ENCODE measurements around the gene DPEP1.

DNA sequence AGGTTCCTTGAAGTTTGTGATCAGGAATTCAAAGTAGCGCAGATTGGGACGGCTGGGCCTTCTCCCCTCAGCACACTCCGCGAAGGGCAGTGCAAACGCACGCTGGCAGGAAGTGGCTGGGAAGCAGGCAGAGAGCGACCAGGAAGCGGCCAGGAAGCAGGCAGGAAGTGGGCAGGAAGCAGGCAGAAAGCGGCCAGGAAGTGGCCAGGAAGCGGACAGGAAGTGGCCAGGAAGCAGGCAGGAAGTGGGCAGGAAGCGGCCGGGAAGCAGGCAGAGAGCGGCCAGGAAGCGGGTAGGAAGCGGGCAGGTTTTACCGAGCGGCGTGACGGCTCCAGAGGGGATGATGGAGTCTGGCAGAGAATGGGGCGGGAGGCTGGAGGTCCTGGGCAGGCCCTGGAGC lies 3.2 kb downstream of the DPEP1 start:
- TF ChIP-seq POLR2AphosphoS5 (IDR thresholded peaks at IDR 0.05; ENCODE audit: low read depth) (no peak), ZNF114 (CRISPR knock-in tag; IDR thresholded peaks at IDR 0.05) (no peak), EZH2 (IDR thresholded peaks at IDR 0.05; ENCODE audit: low read depth, unreplicated experiment) (no peak), JUNB (IDR thresholded peaks at IDR 0.05; ENCODE audit: unreplicated experiment) (no peak), CREB1 (CRISPR knock-in tag; IDR thresholded peaks at IDR 0.05; ENCODE audit: low read depth) (no peak), EZH2phosphoT487 (IDR thresholded peaks at IDR 0.05; ENCODE audit: unreplicated experiment) (no peak), NANOG (IDR thresholded peaks at IDR 0.05; ENCODE audit: borderline replicate concordance) (no peak), ZNF331 (CRISPR knock-in tag; IDR thresholded peaks at IDR 0.05; ENCODE audit: low read depth) (no peak)
- TF ChIP-seq, protein P1, sequence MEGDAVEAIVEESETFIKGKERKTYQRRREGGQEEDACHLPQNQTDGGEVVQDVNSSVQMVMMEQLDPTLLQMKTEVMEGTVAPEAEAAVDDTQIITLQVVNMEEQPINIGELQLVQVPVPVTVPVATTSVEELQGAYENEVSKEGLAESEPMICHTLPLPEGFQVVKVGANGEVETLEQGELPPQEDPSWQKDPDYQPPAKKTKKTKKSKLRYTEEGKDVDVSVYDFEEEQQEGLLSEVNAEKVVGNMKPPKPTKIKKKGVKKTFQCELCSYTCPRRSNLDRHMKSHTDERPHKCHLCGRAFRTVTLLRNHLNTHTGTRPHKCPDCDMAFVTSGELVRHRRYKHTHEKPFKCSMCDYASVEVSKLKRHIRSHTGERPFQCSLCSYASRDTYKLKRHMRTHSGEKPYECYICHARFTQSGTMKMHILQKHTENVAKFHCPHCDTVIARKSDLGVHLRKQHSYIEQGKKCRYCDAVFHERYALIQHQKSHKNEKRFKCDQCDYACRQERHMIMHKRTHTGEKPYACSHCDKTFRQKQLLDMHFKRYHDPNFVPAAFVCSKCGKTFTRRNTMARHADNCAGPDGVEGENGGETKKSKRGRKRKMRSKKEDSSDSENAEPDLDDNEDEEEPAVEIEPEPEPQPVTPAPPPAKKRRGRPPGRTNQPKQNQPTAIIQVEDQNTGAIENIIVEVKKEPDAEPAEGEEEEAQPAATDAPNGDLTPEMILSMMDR (conservative IDR thresholded peaks at IDR 0.05; ENCODE audit: low read depth in 2 of 2): no peak
- TF ChIP-seq, protein P2, sequence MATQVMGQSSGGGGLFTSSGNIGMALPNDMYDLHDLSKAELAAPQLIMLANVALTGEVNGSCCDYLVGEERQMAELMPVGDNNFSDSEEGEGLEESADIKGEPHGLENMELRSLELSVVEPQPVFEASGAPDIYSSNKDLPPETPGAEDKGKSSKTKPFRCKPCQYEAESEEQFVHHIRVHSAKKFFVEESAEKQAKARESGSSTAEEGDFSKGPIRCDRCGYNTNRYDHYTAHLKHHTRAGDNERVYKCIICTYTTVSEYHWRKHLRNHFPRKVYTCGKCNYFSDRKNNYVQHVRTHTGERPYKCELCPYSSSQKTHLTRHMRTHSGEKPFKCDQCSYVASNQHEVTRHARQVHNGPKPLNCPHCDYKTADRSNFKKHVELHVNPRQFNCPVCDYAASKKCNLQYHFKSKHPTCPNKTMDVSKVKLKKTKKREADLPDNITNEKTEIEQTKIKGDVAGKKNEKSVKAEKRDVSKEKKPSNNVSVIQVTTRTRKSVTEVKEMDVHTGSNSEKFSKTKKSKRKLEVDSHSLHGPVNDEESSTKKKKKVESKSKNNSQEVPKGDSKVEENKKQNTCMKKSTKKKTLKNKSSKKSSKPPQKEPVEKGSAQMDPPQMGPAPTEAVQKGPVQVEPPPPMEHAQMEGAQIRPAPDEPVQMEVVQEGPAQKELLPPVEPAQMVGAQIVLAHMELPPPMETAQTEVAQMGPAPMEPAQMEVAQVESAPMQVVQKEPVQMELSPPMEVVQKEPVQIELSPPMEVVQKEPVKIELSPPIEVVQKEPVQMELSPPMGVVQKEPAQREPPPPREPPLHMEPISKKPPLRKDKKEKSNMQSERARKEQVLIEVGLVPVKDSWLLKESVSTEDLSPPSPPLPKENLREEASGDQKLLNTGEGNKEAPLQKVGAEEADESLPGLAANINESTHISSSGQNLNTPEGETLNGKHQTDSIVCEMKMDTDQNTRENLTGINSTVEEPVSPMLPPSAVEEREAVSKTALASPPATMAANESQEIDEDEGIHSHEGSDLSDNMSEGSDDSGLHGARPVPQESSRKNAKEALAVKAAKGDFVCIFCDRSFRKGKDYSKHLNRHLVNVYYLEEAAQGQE (IDR thresholded peaks at IDR 0.05; ENCODE audit: unreplicated experiment): no peak
- TF ChIP-seq, protein P3, sequence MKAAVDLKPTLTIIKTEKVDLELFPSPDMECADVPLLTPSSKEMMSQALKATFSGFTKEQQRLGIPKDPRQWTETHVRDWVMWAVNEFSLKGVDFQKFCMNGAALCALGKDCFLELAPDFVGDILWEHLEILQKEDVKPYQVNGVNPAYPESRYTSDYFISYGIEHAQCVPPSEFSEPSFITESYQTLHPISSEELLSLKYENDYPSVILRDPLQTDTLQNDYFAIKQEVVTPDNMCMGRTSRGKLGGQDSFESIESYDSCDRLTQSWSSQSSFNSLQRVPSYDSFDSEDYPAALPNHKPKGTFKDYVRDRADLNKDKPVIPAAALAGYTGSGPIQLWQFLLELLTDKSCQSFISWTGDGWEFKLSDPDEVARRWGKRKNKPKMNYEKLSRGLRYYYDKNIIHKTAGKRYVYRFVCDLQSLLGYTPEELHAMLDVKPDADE (IDR thresholded peaks at IDR 0.05): no peak
- TF ChIP-seq, protein P4, sequence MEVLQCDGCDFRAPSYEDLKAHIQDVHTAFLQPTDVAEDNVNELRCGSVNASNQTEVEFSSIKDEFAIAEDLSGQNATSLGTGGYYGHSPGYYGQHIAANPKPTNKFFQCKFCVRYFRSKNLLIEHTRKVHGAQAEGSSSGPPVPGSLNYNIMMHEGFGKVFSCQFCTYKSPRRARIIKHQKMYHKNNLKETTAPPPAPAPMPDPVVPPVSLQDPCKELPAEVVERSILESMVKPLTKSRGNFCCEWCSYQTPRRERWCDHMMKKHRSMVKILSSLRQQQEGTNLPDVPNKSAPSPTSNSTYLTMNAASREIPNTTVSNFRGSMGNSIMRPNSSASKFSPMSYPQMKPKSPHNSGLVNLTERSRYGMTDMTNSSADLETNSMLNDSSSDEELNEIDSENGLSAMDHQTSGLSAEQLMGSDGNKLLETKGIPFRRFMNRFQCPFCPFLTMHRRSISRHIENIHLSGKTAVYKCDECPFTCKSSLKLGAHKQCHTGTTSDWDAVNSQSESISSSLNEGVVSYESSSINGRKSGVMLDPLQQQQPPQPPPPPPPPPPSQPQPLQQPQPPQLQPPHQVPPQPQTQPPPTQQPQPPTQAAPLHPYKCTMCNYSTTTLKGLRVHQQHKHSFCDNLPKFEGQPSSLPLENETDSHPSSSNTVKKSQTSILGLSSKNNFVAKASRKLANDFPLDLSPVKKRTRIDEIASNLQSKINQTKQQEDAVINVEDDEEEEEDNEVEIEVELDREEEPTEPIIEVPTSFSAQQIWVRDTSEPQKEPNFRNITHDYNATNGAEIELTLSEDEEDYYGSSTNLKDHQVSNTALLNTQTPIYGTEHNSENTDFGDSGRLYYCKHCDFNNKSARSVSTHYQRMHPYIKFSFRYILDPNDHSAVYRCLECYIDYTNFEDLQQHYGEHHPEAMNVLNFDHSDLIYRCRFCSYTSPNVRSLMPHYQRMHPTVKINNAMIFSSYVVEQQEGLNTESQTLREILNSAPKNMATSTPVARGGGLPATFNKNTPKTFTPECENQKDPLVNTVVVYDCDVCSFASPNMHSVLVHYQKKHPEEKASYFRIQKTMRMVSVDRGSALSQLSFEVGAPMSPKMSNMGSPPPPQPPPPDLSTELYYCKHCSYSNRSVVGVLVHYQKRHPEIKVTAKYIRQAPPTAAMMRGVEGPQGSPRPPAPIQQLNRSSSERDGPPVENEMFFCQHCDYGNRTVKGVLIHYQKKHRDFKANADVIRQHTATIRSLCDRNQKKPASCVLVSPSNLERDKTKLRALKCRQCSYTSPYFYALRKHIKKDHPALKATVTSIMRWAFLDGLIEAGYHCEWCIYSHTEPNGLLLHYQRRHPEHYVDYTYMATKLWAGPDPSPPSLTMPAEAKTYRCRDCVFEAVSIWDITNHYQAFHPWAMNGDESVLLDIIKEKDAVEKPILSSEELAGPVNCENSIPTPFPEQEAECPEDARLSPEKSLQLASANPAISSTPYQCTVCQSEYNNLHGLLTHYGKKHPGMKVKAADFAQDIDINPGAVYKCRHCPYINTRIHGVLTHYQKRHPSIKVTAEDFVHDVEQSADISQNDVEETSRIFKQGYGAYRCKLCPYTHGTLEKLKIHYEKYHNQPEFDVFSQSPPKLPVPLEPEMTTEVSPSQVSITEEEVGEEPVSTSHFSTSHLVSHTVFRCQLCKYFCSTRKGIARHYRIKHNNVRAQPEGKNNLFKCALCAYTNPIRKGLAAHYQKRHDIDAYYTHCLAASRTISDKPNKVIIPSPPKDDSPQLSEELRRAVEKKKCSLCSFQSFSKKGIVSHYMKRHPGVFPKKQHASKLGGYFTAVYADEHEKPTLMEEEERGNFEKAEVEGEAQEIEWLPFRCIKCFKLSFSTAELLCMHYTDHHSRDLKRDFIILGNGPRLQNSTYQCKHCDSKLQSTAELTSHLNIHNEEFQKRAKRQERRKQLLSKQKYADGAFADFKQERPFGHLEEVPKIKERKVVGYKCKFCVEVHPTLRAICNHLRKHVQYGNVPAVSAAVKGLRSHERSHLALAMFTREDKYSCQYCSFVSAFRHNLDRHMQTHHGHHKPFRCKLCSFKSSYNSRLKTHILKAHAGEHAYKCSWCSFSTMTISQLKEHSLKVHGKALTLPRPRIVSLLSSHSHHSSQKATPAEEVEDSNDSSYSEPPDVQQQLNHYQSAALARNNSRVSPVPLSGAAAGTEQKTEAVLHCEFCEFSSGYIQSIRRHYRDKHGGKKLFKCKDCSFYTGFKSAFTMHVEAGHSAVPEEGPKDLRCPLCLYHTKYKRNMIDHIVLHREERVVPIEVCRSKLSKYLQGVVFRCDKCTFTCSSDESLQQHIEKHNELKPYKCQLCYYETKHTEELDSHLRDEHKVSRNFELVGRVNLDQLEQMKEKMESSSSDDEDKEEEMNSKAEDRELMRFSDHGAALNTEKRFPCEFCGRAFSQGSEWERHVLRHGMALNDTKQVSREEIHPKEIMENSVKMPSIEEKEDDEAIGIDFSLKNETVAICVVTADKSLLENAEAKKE (CRISPR knock-in tag; IDR thresholded peaks at IDR 0.05): no peak

Measured in GM23338 (cell line).